ENCODE data around the gene TRIM10.
"Not testable (repeated sequence)": the region's sequence is repeated elsewhere in the genome, so short reads cannot be mapped to it uniquely, and the experiment has no call there.

Gene TRIM10

GRCh38 chr6:30127238-30128093 is 33.5 kb downstream of the TRIM10 start:
- DNase-seq (ENCODE audit: low read depth), result no peak

GRCh38 chr6:30122515-30122914 is 38.5 kb downstream of the TRIM10 start:
- DNase-seq (ENCODE audit: low read depth), result peak; percentile 58

- no peak for DNase-seq (ENCODE audit: low read depth)
Observed at GRCh38 chr6:30121446-30122366, 39.3 kb downstream of the TRIM10 start.

GRCh38 chr6:30118691-30119090 is 42.3 kb downstream of the TRIM10 start:
- not testable (repeated sequence) for DNase-seq (ENCODE audit: low read depth)

- DNase-seq (ENCODE audit: low read depth), result no peak
Observed at GRCh38 chr6:30116724-30117123, 44.3 kb downstream of the TRIM10 start.

GRCh38 chr6:30113841-30114240 is 47.2 kb downstream of the TRIM10 start:
- DNase-seq (ENCODE audit: low read depth), result no peak

GRCh38 chr6:30113003-30113759 is 47.8 kb downstream of the TRIM10 start, which contains the start of gene TRIM31:
Gene TRIM31, minus strand, starts transcription at chr6:30113090. Its CDS starts 285 bp downstream, at chr6:30112805.
- no peak for DNase-seq (ENCODE audit: low read depth)

- no peak for DNase-seq (ENCODE audit: low read depth)
Observed at GRCh38 chr6:30112402-30112994, 48.5 kb downstream of the TRIM10 start.

GRCh38 chr6:30111266-30111856 is 49.6 kb downstream of the TRIM10 start:
- no peak for DNase-seq (ENCODE audit: low read depth)

- no peak for DNase-seq (ENCODE audit: low read depth)
Observed at GRCh38 chr6:30104661-30105060, 56.4 kb downstream of the TRIM10 start.

GRCh38 chr6:30103872-30104179 is 57.2 kb downstream of the TRIM10 start:
- DNase-seq (ENCODE audit: low read depth), result no peak

- peak; percentile 74 for DNase-seq (ENCODE audit: low read depth)
Observed at GRCh38 chr6:30102970-30103871, 57.8 kb downstream of the TRIM10 start.

- peak; percentile 13 for DNase-seq (ENCODE audit: low read depth)
Observed at GRCh38 chr6:30102414-30102969, 58.5 kb downstream of the TRIM10 start.
